22Rv1 (cell line): Measurements from ENCODE around the gene CGB5.
"Not testable (repeated sequence)": the region's sequence is repeated elsewhere in the genome, so short reads cannot be mapped to it uniquely, and the experiment has no call there.

Experiments used
- H3K27ac ChIP-seq: fragments of 450-650 bp; 2 replicates; pipeline ENCODE4 v1.5.1; 2017
- CTCF ChIP-seq: fragments of 450-650 bp; IDR thresholded peaks from 2 replicates; pipeline ENCODE4 v1.5.1; 2017; ENCODE audit warnings: mild to moderate bottlenecking
- ZFX ChIP-seq: fragments of 450-650 bp; IDR thresholded peaks from 2 replicates; pipeline ENCODE4 v1.6.1; 2017; ENCODE audit warnings: antibody characterized with exemption, borderline replicate concordance

The CGB5 gene

GRCh38 chr19:49017666-49018351, 25.8 kb upstream of the CGB5 start:
- peak overlapping the region; percentile 87 for H3K27ac ChIP-seq
- peak; percentile 80 for TF ChIP-seq CTCF
- no peak for TF ChIP-seq ZFX

GRCh38 chr19:49018388-49019241, 25.0 kb upstream of the CGB5 start:
- H3K27ac ChIP-seq, result peak overlapping the region; percentile 87

- peak overlapping the region; percentile 87 for H3K27ac ChIP-seq
- TF ChIP-seq ZFX (no peak), CTCF (peak; percentile 45)
These were observed 24.3 kb upstream of the CGB5 start for GRCh38 chr19:49019242-49019932.

GRCh38 chr19:49020342-49020741, 23.3 kb upstream of the CGB5 start:
- H3K27ac ChIP-seq, result no peak overlapping the region
- TF ChIP-seq CTCF, result no peak
- TF ChIP-seq ZFX, result no peak

- TF ChIP-seq ZFX (no peak), CTCF (no peak)
- no peak overlapping the region for H3K27ac ChIP-seq
These were observed 22.4 kb upstream of the CGB5 start for GRCh38 chr19:49020931-49021895.

GRCh38 chr19:49022116-49022515, 21.5 kb upstream of the CGB5 start:
- TF ChIP-seq CTCF (no peak), ZFX (no peak)
- no peak overlapping the region for H3K27ac ChIP-seq

GRCh38 chr19:49024233-49024632, 19.4 kb upstream of the CGB5 start, which contains the start of gene CGB3:
Gene CGB3 (minus strand): TSS chr19:49024333. CDS start chr19:49023971, 362 bp downstream.
- not testable (repeated sequence) for H3K27ac ChIP-seq

- not testable (repeated sequence) for H3K27ac ChIP-seq
These were observed 18.6 kb upstream of the CGB5 start for GRCh38 chr19:49025088-49025487.

- H3K27ac ChIP-seq, result not testable (repeated sequence)
These were observed 18.0 kb upstream of the CGB5 start for GRCh38 chr19:49025599-49025998.

GRCh38 chr19:49028686-49029085, 15.0 kb upstream of the CGB5 start:
- H3K27ac ChIP-seq, result not testable (repeated sequence)

- not testable (repeated sequence) for H3K27ac ChIP-seq
These were observed 13.9 kb upstream of the CGB5 start for GRCh38 chr19:49029749-49030148.

GRCh38 chr19:49030323-49030722, 13.3 kb upstream of the CGB5 start:
- not testable (repeated sequence) for H3K27ac ChIP-seq
